Gastroesophageal sphincter (tissue), 3 donors: Measurements from ENCODE around the gene SDK1.

Experiments
- POLR2AphosphoS5 ChIP-seq: sonication (generic); formaldehyde crosslinking; IDR thresholded peaks from one replicate; pipeline ENCODE4 v1.6.1; 2017; ENCODE audit warnings: antibody characterized with exemption
- TF ChIP-seq, protein P1 (sequence below), 4 experiments: fragments of 200-600 bp in 2 of 4; fragments of 450-650 bp in 2 of 4; sonication (generic) in 1 of 4; IDR thresholded peaks; one replicate each; pipeline ENCODE4 v1.5.1; 2017 to 2019; ENCODE audit warnings: antibody characterized with exemption in 4 of 4, mild to moderate bottlenecking in 2 of 4, moderate library complexity in 2 of 4

DNA sequence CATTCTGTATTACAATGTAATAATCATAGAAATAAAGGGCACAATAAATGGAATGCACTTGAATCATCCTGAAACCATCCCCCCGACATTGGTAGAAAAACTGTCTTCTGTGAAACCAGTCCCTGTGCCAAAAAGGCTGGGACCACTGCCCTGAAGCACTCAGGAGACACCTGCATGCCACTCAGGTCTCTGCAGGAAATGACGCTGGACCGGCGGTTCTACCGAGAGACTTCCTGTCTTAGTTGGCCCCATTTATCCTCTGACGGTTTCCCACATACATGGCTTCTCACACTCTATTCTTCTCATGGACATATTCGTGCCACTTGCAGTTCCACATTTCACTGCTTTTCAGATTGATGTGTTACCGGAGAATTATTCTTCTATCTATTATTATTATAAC lies 617.5 kb downstream of the SDK1 start:
- TF ChIP-seq, protein P1, sequence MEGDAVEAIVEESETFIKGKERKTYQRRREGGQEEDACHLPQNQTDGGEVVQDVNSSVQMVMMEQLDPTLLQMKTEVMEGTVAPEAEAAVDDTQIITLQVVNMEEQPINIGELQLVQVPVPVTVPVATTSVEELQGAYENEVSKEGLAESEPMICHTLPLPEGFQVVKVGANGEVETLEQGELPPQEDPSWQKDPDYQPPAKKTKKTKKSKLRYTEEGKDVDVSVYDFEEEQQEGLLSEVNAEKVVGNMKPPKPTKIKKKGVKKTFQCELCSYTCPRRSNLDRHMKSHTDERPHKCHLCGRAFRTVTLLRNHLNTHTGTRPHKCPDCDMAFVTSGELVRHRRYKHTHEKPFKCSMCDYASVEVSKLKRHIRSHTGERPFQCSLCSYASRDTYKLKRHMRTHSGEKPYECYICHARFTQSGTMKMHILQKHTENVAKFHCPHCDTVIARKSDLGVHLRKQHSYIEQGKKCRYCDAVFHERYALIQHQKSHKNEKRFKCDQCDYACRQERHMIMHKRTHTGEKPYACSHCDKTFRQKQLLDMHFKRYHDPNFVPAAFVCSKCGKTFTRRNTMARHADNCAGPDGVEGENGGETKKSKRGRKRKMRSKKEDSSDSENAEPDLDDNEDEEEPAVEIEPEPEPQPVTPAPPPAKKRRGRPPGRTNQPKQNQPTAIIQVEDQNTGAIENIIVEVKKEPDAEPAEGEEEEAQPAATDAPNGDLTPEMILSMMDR (IDR thresholded peaks at IDR 0.05), result no peak
- TF ChIP-seq POLR2AphosphoS5, result no peak
